WTC11 (cell line): ENCODE measurements around the gene LTBP2. TPM values are rescaled to one million over a fixed set of nuclear protein-coding genes. Genes with fewer than 3 reads are reported as not detected.

Experiments
- ATAC-seq: fragments of 200-7000 bp; cut with Tn5 transposase; 2 replicates; pipeline ENCODE4 v1.10.0; 2021; ENCODE audit warnings: mild to moderate bottlenecking, moderate library complexity
- CTCF ChIA-PET: fragments of 300-600 bp; sonication (Branson Sonifier 250); formaldehyde crosslinking; loops from one replicate; lab custom pipeline; 2021; ENCODE audit warnings: antibody characterized with exemption; lab: Charles Lee
- POLR2A ChIA-PET: fragments of 350-600 bp; sonication (Branson Sonifier 250); formaldehyde crosslinking; loops from one replicate; lab custom pipeline; 2021; ENCODE audit warnings: antibody characterized with exemption; lab: Charles Lee
- DNase-seq: peaks from one replicate; pipeline ENCODE4 v3.0.0; 2021; ENCODE audit warnings: low spot score
- H3K27ac Mint-ChIP-seq: 2 replicates; pipeline ENCODE4 v1.8.0; 2021; ENCODE audit warnings: mixed read lengths
- H3K27me3 Mint-ChIP-seq: 2 replicates; pipeline ENCODE4 v1.8.0; 2021; ENCODE audit warnings: low read depth, mild to moderate bottlenecking, moderate library complexity, mixed read lengths
- H3K36me3 Mint-ChIP-seq: 2 replicates; pipeline ENCODE4 v1.8.0; 2021; ENCODE audit warnings: mixed read lengths
- H3K4me1 Mint-ChIP-seq: 2 replicates; pipeline ENCODE4 v1.8.0; 2022; ENCODE audit warnings: mixed read lengths
- H3K4me3 Mint-ChIP-seq: 2 replicates; pipeline ENCODE4 v1.8.0; 2021; ENCODE audit warnings: mild to moderate bottlenecking, moderate library complexity, mixed read lengths
- H3K9me3 Mint-ChIP-seq: 2 replicates; pipeline ENCODE4 v1.8.0; 2021; ENCODE audit warnings: mixed read lengths
- ETV6 ChIP-seq: sonication (generic); formaldehyde crosslinking; IDR thresholded peaks from 2 replicates; pipeline ENCODE4 v1.8.1; 2022; ENCODE audit warnings: mild to moderate bottlenecking, missing genetic modification reagents
- GRHL2 ChIP-seq: fragments of 250-450 bp; sonication (Bioruptor Pico); IDR thresholded peaks from 2 replicates; pipeline ENCODE4 v1.8.0; 2022; ENCODE audit warnings: mild to moderate bottlenecking, moderate library complexity; ENCODE audit not compliant: insufficient replicate concordance, severe bottlenecking
- HMGA2 ChIP-seq: fragments of 250-450 bp; sonication (Bioruptor Pico); IDR thresholded peaks from 2 replicates; pipeline ENCODE4 v1.4.0; 2021; ENCODE audit warnings: mild to moderate bottlenecking, moderate library complexity
- OVOL2 ChIP-seq: fragments of 250-450 bp; sonication (Bioruptor Pico); IDR thresholded peaks from 2 replicates; pipeline ENCODE4 v1.9.0; 2021; ENCODE audit warnings: mild to moderate bottlenecking, borderline replicate concordance
- RELA ChIP-seq: sonication (generic); formaldehyde crosslinking; IDR thresholded peaks from 2 replicates; pipeline ENCODE4 v1.8.1; 2022; ENCODE audit warnings: missing genetic modification reagents, mild to moderate bottlenecking, borderline replicate concordance
- SP1 ChIP-seq: sonication (generic); formaldehyde crosslinking; conservative IDR thresholded peaks from 2 replicates; pipeline ENCODE4 v1.8.1; 2022; ENCODE audit warnings: missing genetic modification reagents
- TEAD1 ChIP-seq: sonication (generic); formaldehyde crosslinking; IDR thresholded peaks from 2 replicates; pipeline ENCODE4 v1.8.0; 2022; ENCODE audit warnings: mild to moderate bottlenecking, missing genetic modification reagents
- TEAD4 ChIP-seq: sonication (generic); formaldehyde crosslinking; IDR thresholded peaks from 2 replicates; pipeline ENCODE4 v1.8.0; 2022; ENCODE audit warnings: mild to moderate bottlenecking, missing genetic modification reagents
- ZNF281 ChIP-seq: sonication (generic); formaldehyde crosslinking; IDR thresholded peaks from 2 replicates; pipeline ENCODE4 v1.8.0; 2023; ENCODE audit warnings: mild to moderate bottlenecking, missing genetic modification reagents
- total RNA-seq: library from RNA; stranded (reverse); gene quantifications from 3 replicates; pipeline ENCODE4 v1.2.3, GENCODE V29; 2021
- TF ChIP-seq, protein P1 (sequence below): sonication (generic); formaldehyde crosslinking; IDR thresholded peaks from 2 replicates; pipeline ENCODE4 v1.8.0; 2022; ENCODE audit warnings: mild to moderate bottlenecking, missing genetic modification reagents
- TF ChIP-seq, protein P2 (sequence below): fragments of 200-600 bp; IDR thresholded peaks from 2 replicates; pipeline ENCODE4 v1.8.0; 2022; ENCODE audit warnings: antibody characterized with exemption
- TF ChIP-seq, protein P3 (sequence below): sonication (generic); formaldehyde crosslinking; IDR thresholded peaks from 2 replicates; pipeline ENCODE4 v1.8.1; 2022; ENCODE audit warnings: missing genetic modification reagents, borderline replicate concordance

The LTBP2 gene
- total RNA-seq, 1 experiment from 2014 or later: 1.2 TPM

GRCh38 chr14:74567219-74567618 lies 44.8 kb downstream of the LTBP2 start (continued):
- TF ChIP-seq SP1 (CRISPR knock-in tag): no peak

- 0 out of 2 replicates have a peak overlapping the region, but pooled peaks have one; percentile 36 for H3K27ac Mint-ChIP-seq
- ChIA-PET POLR2A (no interaction called here), CTCF (interaction anchor here (0.8 to 3.0 kb wide), 5 partner anchors 8 to 64 kb away, joined by 3 to 12 read pairs (median 4); no protein-coding TSS in a partner anchor)
- TF ChIP-seq ZNF281 (CRISPR knock-in tag) (no peak), TEAD1 (CRISPR knock-in tag) (no peak), RELA (CRISPR knock-in tag) (no peak), HMGA2 (no peak), OVOL2 (CRISPR knock-in tag) (no peak), ETV6 (CRISPR knock-in tag) (no peak)
- TF ChIP-seq, protein P1, sequence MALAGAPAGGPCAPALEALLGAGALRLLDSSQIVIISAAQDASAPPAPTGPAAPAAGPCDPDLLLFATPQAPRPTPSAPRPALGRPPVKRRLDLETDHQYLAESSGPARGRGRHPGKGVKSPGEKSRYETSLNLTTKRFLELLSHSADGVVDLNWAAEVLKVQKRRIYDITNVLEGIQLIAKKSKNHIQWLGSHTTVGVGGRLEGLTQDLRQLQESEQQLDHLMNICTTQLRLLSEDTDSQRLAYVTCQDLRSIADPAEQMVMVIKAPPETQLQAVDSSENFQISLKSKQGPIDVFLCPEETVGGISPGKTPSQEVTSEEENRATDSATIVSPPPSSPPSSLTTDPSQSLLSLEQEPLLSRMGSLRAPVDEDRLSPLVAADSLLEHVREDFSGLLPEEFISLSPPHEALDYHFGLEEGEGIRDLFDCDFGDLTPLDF (CRISPR knock-in tag): no peak
- TF ChIP-seq, protein P2, sequence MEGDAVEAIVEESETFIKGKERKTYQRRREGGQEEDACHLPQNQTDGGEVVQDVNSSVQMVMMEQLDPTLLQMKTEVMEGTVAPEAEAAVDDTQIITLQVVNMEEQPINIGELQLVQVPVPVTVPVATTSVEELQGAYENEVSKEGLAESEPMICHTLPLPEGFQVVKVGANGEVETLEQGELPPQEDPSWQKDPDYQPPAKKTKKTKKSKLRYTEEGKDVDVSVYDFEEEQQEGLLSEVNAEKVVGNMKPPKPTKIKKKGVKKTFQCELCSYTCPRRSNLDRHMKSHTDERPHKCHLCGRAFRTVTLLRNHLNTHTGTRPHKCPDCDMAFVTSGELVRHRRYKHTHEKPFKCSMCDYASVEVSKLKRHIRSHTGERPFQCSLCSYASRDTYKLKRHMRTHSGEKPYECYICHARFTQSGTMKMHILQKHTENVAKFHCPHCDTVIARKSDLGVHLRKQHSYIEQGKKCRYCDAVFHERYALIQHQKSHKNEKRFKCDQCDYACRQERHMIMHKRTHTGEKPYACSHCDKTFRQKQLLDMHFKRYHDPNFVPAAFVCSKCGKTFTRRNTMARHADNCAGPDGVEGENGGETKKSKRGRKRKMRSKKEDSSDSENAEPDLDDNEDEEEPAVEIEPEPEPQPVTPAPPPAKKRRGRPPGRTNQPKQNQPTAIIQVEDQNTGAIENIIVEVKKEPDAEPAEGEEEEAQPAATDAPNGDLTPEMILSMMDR: no peak
- TF ChIP-seq, protein P3, sequence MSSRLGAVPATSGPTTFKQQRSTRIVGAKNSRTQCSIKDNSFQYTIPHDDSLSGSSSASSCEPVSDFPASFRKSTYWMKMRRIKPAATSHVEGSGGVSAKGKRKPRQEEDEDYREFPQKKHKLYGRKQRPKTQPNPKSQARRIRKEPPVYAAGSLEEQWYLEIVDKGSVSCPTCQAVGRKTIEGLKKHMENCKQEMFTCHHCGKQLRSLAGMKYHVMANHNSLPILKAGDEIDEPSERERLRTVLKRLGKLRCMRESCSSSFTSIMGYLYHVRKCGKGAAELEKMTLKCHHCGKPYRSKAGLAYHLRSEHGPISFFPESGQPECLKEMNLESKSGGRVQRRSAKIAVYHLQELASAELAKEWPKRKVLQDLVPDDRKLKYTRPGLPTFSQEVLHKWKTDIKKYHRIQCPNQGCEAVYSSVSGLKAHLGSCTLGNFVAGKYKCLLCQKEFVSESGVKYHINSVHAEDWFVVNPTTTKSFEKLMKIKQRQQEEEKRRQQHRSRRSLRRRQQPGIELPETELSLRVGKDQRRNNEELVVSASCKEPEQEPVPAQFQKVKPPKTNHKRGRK: no peak
- H3K4me3 Mint-ChIP-seq: no peak overlapping the region
- no peaks in the 10 kb centered on the region for H3K27me3 Mint-ChIP-seq
- no peaks in the 10 kb centered on the region for H3K9me3 Mint-ChIP-seq
- ATAC-seq (no peak), DNase-seq (no peak)
- H3K36me3 Mint-ChIP-seq: no peaks in the 10 kb centered on the region
- peaks cover 18% of the 10 kb centered on the region for H3K4me1 Mint-ChIP-seq
Observed at GRCh38 chr14:74566174-74567141, 45.6 kb downstream of the LTBP2 start.

GRCh38 chr14:74563586-74564159 lies 48.4 kb downstream of the LTBP2 start:
- no peak for DNase-seq
- ChIA-PET CTCF (interaction anchor here (1.1 to 2.2 kb wide), 8 partner anchors 9 to 70 kb away, joined by 3 to 39 read pairs (median 6); partner anchors contain the start of genes ISCA2 and NPC2), POLR2A (no interaction called here)
- Mint-ChIP-seq H3K4me3 (no peak overlapping the region), H3K27me3 (no peaks in the 10 kb centered on the region), H3K27ac (no peak overlapping the region), H3K4me1 (peaks cover 8% of the 10 kb centered on the region)
- TF ChIP-seq GRHL2 (CRISPR knock-in tag) (no peak), TEAD4 (CRISPR knock-in tag) (no peak)
- TF ChIP-seq, all 79 proteins: peak for 0
- H3K9me3 Mint-ChIP-seq: no peaks in the 10 kb centered on the region
- H3K36me3 Mint-ChIP-seq: no peaks in the 10 kb centered on the region
- ATAC-seq: no peak
